Measurements from ENCODE around the gene MAP2.

MAP2 gene

DNA sequence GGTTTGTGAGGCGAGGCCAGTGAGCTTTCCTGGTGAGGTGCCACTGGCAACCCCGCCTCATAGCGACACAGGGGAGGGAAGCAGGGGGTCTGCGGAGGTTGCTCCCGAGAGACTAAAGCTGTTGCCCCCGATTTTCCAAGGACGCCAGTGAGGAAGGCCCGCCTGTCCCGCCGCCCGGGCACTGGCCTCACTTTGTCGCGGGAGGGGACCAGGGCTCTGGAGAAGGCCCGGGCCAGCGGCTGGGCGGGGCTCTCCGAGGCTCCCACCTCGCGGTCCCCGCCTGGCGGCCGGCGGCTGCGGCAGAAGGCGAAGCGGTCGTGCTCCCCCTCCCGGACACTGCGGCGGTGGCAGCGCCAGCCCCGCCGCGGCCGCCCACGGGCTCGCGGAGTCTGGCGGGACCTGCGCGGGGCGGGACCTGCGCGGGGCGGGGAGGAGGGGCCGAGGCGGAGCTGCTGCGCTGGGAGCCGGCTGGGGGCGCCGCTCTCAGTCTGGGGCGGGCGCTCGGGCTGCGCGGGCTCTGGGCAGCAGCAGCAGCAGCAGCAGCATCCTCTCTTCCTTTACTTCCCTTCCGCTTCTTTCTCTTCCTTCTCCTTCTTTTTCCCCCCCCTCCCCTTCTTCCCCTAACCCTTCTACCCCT, at the start of gene MAP2:
TSS of gene MAP2 (plus strand) at position 486 of the 637 bp plus-strand sequence. CDS start 229,124 bp downstream, outside the sequence.
- Histone ChIP-seq H3K9me3 (ENCODE audit: control insufficient read depth, insufficient read depth, low read length) (no peaks in the 10 kb centered on the region), H3K4me3 (ENCODE audit: low read depth, low read length) (peak within 1 kb of the TSS; percentile 60), H3K9ac (ENCODE audit: low read depth, low read length) (no peak within 1 kb of the TSS), H3K4me1 (ENCODE audit: control insufficient read depth, insufficient read depth, low read length) (peaks cover 35% of the 10 kb centered on the region), H3K36me3 (ENCODE audit: control insufficient read depth, insufficient read depth, low read length) (no peaks in the 10 kb centered on the region), H3K27ac (ENCODE audit: low read depth, low read length) (no peak within 1 kb of the TSS), H3K27me3 (ENCODE audit: control insufficient read depth, insufficient read depth, low read length) (peaks cover 28% of the 10 kb centered on the region)

GRCh38 chr2:209376686-209377085, 47.2 kb upstream of the MAP2 start:
- no peaks in the 10 kb centered on the region for H3K36me3 ChIP-seq (ENCODE audit: control insufficient read depth, insufficient read depth, low read length)
- no peak overlapping the region for H3K27ac ChIP-seq (ENCODE audit: low read depth, low read length)
- H3K27me3 ChIP-seq (ENCODE audit: control insufficient read depth, insufficient read depth, low read length): no peaks in the 10 kb centered on the region
- H3K4me1 ChIP-seq (ENCODE audit: control insufficient read depth, insufficient read depth, low read length): no peaks in the 10 kb centered on the region
- H3K4me3 ChIP-seq (ENCODE audit: low read depth, low read length): no peak overlapping the region
- no peak overlapping the region for H3K9ac ChIP-seq (ENCODE audit: low read depth, low read length)
- no peaks in the 10 kb centered on the region for H3K9me3 ChIP-seq (ENCODE audit: control insufficient read depth, insufficient read depth, low read length)

DNA sequence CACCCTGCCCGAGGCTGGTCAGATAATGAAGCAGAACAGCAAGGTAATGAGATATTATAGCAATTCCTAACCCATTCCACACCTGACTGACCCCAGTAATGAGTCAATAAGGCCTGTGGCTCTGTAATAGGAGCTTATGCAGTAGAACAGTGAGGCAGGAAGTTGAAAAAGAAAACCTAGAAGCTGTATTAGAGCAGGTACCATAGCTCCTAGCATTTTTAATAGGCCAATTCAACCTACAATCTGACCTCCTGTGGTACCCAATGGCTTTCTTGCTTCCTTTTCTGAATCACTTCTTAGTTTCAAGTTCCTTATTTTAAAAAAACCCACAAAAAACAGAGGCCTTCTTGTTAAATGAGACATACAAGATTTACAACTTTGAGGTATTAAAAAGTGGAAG, 43.6 kb upstream of the MAP2 start:
- no peaks in the 10 kb centered on the region for H3K36me3 ChIP-seq (ENCODE audit: control insufficient read depth, insufficient read depth, low read length)
- H3K27me3 ChIP-seq (ENCODE audit: control insufficient read depth, insufficient read depth, low read length): no peaks in the 10 kb centered on the region
- no peak overlapping the region for H3K4me3 ChIP-seq (ENCODE audit: low read depth, low read length)
- no peak overlapping the region for H3K27ac ChIP-seq (ENCODE audit: low read depth, low read length)
- H3K9ac ChIP-seq (ENCODE audit: low read depth, low read length): no peak overlapping the region
- no peaks in the 10 kb centered on the region for H3K4me1 ChIP-seq (ENCODE audit: control insufficient read depth, insufficient read depth, low read length)
- H3K9me3 ChIP-seq (ENCODE audit: control insufficient read depth, insufficient read depth, low read length): no peaks in the 10 kb centered on the region

DNA sequence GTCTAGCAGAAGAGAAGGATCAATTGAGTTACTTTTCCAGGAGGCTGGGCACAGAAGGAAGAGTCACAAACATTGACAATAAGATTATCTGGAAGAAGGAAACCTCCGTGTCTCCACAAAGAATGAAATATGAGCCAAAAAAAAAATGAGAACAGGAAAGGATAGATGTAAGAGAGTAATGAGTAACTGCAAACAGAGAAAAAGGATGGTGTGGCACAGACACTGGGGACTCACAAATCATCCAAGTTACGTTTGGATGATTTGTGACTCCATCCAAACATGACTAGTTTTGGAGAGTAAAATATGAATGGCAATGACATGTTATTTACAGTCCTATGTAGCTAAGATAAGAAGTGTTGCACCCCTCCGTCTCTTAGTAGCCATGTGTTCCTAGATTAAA, 42.8 kb upstream of the MAP2 start:
- Histone ChIP-seq H3K9me3 (ENCODE audit: control insufficient read depth, insufficient read depth, low read length) (no peaks in the 10 kb centered on the region), H3K4me3 (ENCODE audit: low read depth, low read length) (no peak overlapping the region), H3K4me1 (ENCODE audit: control insufficient read depth, insufficient read depth, low read length) (no peaks in the 10 kb centered on the region), H3K27ac (ENCODE audit: low read depth, low read length) (no peak overlapping the region), H3K9ac (ENCODE audit: low read depth, low read length) (no peak overlapping the region), H3K36me3 (ENCODE audit: control insufficient read depth, insufficient read depth, low read length) (no peaks in the 10 kb centered on the region), H3K27me3 (ENCODE audit: control insufficient read depth, insufficient read depth, low read length) (no peaks in the 10 kb centered on the region)

DNA sequence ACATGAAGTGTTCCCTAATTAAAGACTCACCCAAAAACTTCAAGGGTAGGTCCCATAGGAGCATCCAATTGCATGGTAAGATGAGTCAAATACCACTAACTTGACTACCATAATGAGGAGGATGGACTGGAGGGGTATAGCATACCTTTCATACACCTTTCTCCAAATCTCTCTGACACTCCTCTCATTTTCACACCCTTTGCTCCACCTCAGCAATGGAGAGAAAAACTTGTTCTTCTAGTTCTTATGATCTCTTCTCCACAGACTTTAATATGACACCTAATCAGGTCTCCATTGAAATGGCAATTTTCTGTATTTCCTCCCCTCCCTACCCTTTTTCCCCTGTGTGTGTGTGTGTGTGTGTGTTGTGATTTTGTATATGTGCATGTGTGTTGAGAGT, 41.1 kb upstream of the MAP2 start:
- Histone ChIP-seq H3K9me3 (ENCODE audit: control insufficient read depth, insufficient read depth, low read length) (no peaks in the 10 kb centered on the region; the same call in 1 of the 2 replicates), H3K9ac (ENCODE audit: low read depth, low read length) (no peak overlapping the region), H3K27ac (ENCODE audit: low read depth, low read length) (no peak overlapping the region), H3K4me3 (ENCODE audit: low read depth, low read length) (no peak overlapping the region), H3K4me1 (ENCODE audit: control insufficient read depth, insufficient read depth, low read length) (no peaks in the 10 kb centered on the region), H3K36me3 (ENCODE audit: control insufficient read depth, insufficient read depth, low read length) (no peaks in the 10 kb centered on the region), H3K27me3 (ENCODE audit: control insufficient read depth, insufficient read depth, low read length) (no peaks in the 10 kb centered on the region)

- Histone ChIP-seq H3K9me3 (ENCODE audit: control insufficient read depth, insufficient read depth, low read length) (no peaks in the 10 kb centered on the region; the same call in 1 of the 2 replicates), H3K9ac (ENCODE audit: low read depth, low read length) (no peak overlapping the region), H3K4me1 (ENCODE audit: control insufficient read depth, insufficient read depth, low read length) (no peaks in the 10 kb centered on the region), H3K4me3 (ENCODE audit: low read depth, low read length) (no peak overlapping the region), H3K27ac (ENCODE audit: low read depth, low read length) (no peak overlapping the region), H3K36me3 (ENCODE audit: control insufficient read depth, insufficient read depth, low read length) (no peaks in the 10 kb centered on the region), H3K27me3 (ENCODE audit: control insufficient read depth, insufficient read depth, low read length) (no peaks in the 10 kb centered on the region)
These were observed 40.6 kb upstream of the MAP2 start for GRCh38 chr2:209383212-209383611.

DNA sequence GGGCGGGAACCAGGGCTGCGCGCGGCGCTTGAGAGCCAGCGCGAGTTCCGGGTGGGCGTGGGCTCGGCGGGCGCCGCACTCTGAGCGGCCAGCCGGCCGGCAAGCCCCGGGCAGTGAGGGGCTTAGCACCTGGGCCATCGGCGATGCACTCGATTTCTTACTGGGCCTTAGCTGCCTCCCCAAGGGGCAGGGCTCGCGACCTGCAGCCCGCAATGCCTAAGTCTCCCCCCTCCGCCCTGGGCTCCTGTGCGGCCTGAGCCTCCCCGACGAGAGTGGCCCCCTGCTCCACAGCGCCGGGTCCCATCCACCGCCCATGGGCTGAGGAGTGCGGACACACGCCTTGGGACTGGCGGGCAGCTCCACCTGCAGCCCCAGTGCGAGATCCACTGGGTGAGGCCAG, 36.5 kb upstream of the MAP2 start:
- no peaks in the 10 kb centered on the region; the same call in 1 of the 2 replicates for H3K9me3 ChIP-seq (ENCODE audit: control insufficient read depth, insufficient read depth, low read length)
- H3K4me1 ChIP-seq (ENCODE audit: control insufficient read depth, insufficient read depth, low read length): 0 out of 2 replicates have a peak, but pooled peaks cover 4% of the 10 kb centered on the region
- no peaks in the 10 kb centered on the region for H3K27me3 ChIP-seq (ENCODE audit: control insufficient read depth, insufficient read depth, low read length)
- no peak overlapping the region for H3K9ac ChIP-seq (ENCODE audit: low read depth, low read length)
- no peak overlapping the region for H3K27ac ChIP-seq (ENCODE audit: low read depth, low read length)
- H3K36me3 ChIP-seq (ENCODE audit: control insufficient read depth, insufficient read depth, low read length): no peaks in the 10 kb centered on the region
- H3K4me3 ChIP-seq (ENCODE audit: low read depth, low read length): no peak overlapping the region

GRCh38 chr2:209388446-209389037, 35.3 kb upstream of the MAP2 start:
- H3K36me3 ChIP-seq (ENCODE audit: control insufficient read depth, insufficient read depth, low read length): no peaks in the 10 kb centered on the region
- no peak overlapping the region for H3K9ac ChIP-seq (ENCODE audit: low read depth, low read length)
- H3K9me3 ChIP-seq (ENCODE audit: control insufficient read depth, insufficient read depth, low read length): no peaks in the 10 kb centered on the region; the same call in 1 of the 2 replicates
- H3K27me3 ChIP-seq (ENCODE audit: control insufficient read depth, insufficient read depth, low read length): no peaks in the 10 kb centered on the region
- 0 out of 2 replicates have a peak, but pooled peaks cover 4% of the 10 kb centered on the region for H3K4me1 ChIP-seq (ENCODE audit: control insufficient read depth, insufficient read depth, low read length)
- no peak overlapping the region for H3K27ac ChIP-seq (ENCODE audit: low read depth, low read length)
- no peak overlapping the region for H3K4me3 ChIP-seq (ENCODE audit: low read depth, low read length)

DNA sequence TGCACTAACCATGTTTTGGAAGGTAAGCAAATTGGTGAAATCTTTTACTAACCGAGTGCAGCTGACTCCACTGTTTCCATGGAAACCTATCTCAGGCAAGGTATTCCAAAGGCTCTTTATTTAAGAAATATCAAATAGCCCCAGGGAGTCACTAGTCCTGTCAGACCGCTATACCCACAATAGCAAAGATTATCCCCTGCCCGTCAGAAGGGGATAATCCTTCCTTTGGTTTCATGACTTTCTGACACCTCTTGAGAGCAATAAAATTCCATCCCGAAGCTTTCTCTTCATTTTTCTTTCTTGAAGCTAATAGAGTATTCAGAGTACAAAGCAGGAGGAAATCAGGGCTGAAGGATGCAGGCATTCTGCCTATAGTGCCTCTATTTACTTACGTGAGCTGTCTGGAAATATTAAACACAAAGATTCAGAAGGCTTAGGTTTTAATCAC, 34.7 kb upstream of the MAP2 start:
- no peak overlapping the region for H3K9ac ChIP-seq (ENCODE audit: low read depth, low read length)
- H3K4me3 ChIP-seq (ENCODE audit: low read depth, low read length): no peak overlapping the region
- no peaks in the 10 kb centered on the region; the same call in 1 of the 2 replicates for H3K9me3 ChIP-seq (ENCODE audit: control insufficient read depth, insufficient read depth, low read length)
- no peaks in the 10 kb centered on the region for H3K27me3 ChIP-seq (ENCODE audit: control insufficient read depth, insufficient read depth, low read length)
- H3K27ac ChIP-seq (ENCODE audit: low read depth, low read length): no peak overlapping the region
- 0 out of 2 replicates have a peak, but pooled peaks cover 4% of the 10 kb centered on the region for H3K4me1 ChIP-seq (ENCODE audit: control insufficient read depth, insufficient read depth, low read length)
- H3K36me3 ChIP-seq (ENCODE audit: control insufficient read depth, insufficient read depth, low read length): no peaks in the 10 kb centered on the region

GRCh38 chr2:209390839-209391238, 33.0 kb upstream of the MAP2 start:
- H3K4me1 ChIP-seq (ENCODE audit: control insufficient read depth, insufficient read depth, low read length): 0 out of 2 replicates have a peak, but pooled peaks cover 4% of the 10 kb centered on the region
- no peak overlapping the region for H3K9ac ChIP-seq (ENCODE audit: low read depth, low read length)
- H3K27me3 ChIP-seq (ENCODE audit: control insufficient read depth, insufficient read depth, low read length): no peaks in the 10 kb centered on the region
- no peaks in the 10 kb centered on the region; the same call in 1 of the 2 replicates for H3K9me3 ChIP-seq (ENCODE audit: control insufficient read depth, insufficient read depth, low read length)
- H3K36me3 ChIP-seq (ENCODE audit: control insufficient read depth, insufficient read depth, low read length): no peaks in the 10 kb centered on the region
- no peak overlapping the region for H3K4me3 ChIP-seq (ENCODE audit: low read depth, low read length)
- H3K27ac ChIP-seq (ENCODE audit: low read depth, low read length): no peak overlapping the region

DNA sequence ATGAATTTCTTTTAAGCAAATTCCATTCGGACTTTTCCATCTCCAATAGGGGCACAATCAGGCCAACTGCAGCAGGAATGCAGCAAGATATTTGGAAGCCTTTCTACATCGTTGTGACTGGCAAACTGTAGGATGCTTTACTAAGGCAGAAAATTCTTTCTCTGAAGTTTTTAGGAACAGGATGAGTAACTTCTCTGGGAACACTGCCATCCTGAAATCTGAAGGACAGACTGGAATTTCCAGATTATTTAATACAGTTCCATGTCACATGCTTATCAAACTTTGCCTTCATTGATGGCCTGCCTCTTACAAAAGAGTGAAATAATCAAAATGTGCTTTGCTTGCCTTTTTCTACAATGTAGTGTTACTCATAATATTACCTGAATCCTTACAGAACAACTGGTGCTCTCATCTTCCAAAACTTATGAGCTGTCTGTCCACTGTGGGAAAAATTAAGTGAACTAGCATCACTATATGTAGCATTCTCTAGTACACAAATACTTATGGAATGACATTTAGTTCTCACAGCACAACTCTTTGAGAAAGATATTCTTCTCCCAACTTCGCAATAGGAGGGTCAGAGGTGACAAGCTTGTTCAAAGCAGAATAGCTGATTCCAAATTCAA, 32.0 kb upstream of the MAP2 start:
- Histone ChIP-seq H3K36me3 (ENCODE audit: control insufficient read depth, insufficient read depth, low read length) (no peaks in the 10 kb centered on the region), H3K9me3 (ENCODE audit: control insufficient read depth, insufficient read depth, low read length) (no peaks in the 10 kb centered on the region; the same call in 1 of the 2 replicates), H3K4me1 (ENCODE audit: control insufficient read depth, insufficient read depth, low read length) (0 out of 2 replicates have a peak, but pooled peaks cover 4% of the 10 kb centered on the region), H3K9ac (ENCODE audit: low read depth, low read length) (no peak overlapping the region), H3K27ac (ENCODE audit: low read depth, low read length) (no peak overlapping the region), H3K27me3 (ENCODE audit: control insufficient read depth, insufficient read depth, low read length) (no peaks in the 10 kb centered on the region), H3K4me3 (ENCODE audit: low read depth, low read length) (no peak overlapping the region)

Measured in HUES48 (cell line).